Activated naive CD4-positive, alpha-beta T cell treated with anti-CD3 and anti-CD28 coated beads, Interleukin-2, amount 10 ng/mL, durations not matched to agents 7 days and 5 days (primary cell): Measurements from ENCODE around the gene NLGN1.

Experiments
- CTCF ChIA-PET: fragments of 350-600 bp; sonication (Branson Sonifier 250); formaldehyde crosslinking; loops from one replicate; lab custom pipeline; 2021; ENCODE audit warnings: antibody characterized with exemption; lab: Charles Lee
- DNase-seq: peaks from one replicate; pipeline ENCODE4 v3.0.0-alpha.2; 2020
- H3K27ac Mint-ChIP-seq: one replicate; pipeline ENCODE4 v1.8.0; 2021; ENCODE audit warnings: mild to moderate bottlenecking, moderate library complexity, mixed read lengths
- H3K27me3 Mint-ChIP-seq: one replicate; pipeline ENCODE4 v1.8.0; 2021; ENCODE audit warnings: mild to moderate bottlenecking, mixed read lengths
- H3K36me3 Mint-ChIP-seq: one replicate; pipeline ENCODE4 v1.8.0; 2021; ENCODE audit warnings: mixed read lengths
- H3K4me1 Mint-ChIP-seq: one replicate; pipeline ENCODE4 v1.8.0; 2021; ENCODE audit warnings: mixed read lengths
- H3K4me3 Mint-ChIP-seq: one replicate; pipeline ENCODE4 v1.8.0; 2021; ENCODE audit warnings: mild to moderate bottlenecking, moderate library complexity, mixed read lengths
- H3K9me3 Mint-ChIP-seq: one replicate; pipeline ENCODE4 v1.8.0; 2021; ENCODE audit warnings: mixed read lengths

NLGN1 gene

GRCh38 chr3:174335324-174335723 is 937.8 kb downstream of the NLGN1 start:
- DNase-seq, result no peak
- Mint-ChIP-seq H3K4me3 (no peak overlapping the region), H3K27me3 (no peaks in the 10 kb centered on the region), H3K27ac (no peak overlapping the region), H3K9me3 (peaks cover 3% of the 10 kb centered on the region), H3K36me3 (no peaks in the 10 kb centered on the region), H3K4me1 (no peaks in the 10 kb centered on the region)
- CTCF ChIA-PET, result no interaction called here

GRCh38 chr3:174335910-174336309 is 938.4 kb downstream of the NLGN1 start:
- H3K4me3 Mint-ChIP-seq, result no peak overlapping the region
- no peak overlapping the region for H3K27ac Mint-ChIP-seq
- H3K36me3 Mint-ChIP-seq, result no peaks in the 10 kb centered on the region
- no peaks in the 10 kb centered on the region for H3K4me1 Mint-ChIP-seq
- DNase-seq, result no peak
- H3K9me3 Mint-ChIP-seq, result peaks cover under 1% of the 10 kb centered on the region
- no peaks in the 10 kb centered on the region for H3K27me3 Mint-ChIP-seq
- CTCF ChIA-PET, result no interaction called here
